HG03025 (cell line): Measurements from ENCODE around the gene PTPRM.

Experiments used
- ATAC-seq: cut with Tn5 transposase; IDR thresholded peaks from one replicate; pipeline ENCODE4 v1.9.1; 2021; ENCODE audit warnings: mild to moderate bottlenecking, moderate library complexity; ENCODE audit not compliant: unreplicated experiment, low FRiP score

The PTPRM gene

DNA sequence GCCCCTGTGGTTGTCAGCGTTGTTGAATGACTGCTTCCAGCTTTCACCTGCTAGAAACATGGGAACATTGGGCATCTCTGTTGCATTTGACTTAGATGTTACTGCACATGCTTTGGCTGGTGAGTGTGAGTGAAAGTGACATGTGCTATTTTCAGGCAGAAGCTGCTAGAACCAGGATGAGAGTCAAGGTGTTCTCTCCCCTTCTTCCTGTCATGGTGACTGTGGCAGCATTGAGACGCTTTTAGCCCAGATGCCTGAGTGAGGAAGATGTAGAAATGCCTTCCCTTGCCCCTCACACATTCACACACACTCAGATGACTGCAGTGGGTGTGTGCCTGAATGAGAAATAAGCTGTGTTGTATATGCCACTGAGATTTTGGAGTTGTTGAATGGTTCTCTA is 220.2 kb downstream of the PTPRM start:
- no peak for ATAC-seq

DNA sequence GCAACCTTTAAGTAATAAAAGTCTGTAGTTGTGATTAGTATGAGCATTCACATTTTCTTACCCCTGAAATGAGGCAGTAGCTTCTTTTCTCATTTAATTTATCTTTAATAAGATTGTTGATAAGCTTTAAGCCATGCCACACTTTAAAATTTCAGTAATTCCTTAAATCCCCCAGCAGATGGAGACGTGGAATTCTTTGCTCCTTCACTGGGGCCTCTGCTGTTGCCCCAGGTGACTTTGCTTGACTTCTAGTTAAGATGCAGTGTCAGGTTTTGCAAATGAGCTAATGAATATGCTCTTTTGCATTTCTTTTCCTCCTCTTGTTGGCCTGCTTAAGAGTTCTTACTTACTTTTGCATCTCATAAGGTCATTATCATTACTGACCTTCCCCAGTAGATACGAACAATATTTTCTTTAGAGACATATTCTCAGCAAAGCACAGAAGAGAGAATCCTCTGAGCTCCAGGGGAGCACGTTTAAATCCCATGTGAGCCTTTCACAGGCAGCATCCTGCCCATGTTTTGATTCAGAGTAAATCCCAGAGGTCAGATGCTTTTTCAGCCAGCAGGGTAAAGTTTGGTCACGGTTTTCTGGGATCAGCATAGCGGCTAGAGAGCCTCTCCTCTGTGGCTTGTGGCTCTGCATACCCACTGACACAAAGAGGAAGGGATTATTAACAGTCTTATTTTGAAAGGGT is 222.9 kb downstream of the PTPRM start:
- ATAC-seq, result no peak

DNA sequence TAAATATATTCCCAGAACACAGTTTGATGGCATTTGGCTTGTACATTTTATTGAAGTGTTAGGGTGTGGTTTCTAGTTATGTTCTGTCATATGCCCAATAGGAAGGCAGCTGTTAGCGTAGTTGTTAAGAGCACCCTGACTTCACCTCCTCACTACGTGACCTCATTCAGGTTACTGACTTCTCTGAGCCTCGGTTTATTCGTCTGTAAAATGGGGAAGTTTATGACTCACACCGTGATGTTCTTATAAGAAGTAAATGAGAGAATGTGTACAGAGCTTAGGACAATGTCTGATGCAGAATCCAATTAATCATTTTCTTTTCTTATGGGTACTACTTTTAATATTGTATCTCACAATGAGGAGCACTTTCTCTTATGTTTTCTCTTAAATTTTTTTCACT is 226.0 kb downstream of the PTPRM start:
- ATAC-seq, result no peak

DNA sequence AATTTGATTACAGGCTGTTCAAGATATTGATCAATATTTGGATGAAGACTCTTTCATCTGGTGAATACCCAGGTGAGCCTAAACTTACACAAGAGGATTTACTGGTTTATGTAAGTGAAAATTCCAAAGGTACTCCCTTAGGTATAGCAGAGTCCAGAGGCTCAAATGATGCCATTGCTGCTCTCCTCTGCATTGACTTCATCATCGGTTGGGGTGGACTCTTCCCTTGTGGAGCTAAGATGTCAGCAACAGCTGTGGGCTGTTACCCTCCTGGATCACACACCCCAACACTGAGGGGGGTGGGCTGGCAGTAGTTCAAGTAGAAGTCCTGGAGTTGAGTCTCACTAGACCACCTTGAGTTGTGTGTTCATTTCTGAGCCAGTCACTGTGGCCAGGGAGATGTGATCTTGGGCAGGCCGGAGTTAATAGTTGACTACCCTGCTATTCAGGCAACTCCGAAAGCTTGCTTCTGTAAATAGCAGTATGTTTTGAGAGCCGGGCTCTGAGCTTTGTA is 236.9 kb downstream of the PTPRM start:
- ATAC-seq, result no peak

DNA sequence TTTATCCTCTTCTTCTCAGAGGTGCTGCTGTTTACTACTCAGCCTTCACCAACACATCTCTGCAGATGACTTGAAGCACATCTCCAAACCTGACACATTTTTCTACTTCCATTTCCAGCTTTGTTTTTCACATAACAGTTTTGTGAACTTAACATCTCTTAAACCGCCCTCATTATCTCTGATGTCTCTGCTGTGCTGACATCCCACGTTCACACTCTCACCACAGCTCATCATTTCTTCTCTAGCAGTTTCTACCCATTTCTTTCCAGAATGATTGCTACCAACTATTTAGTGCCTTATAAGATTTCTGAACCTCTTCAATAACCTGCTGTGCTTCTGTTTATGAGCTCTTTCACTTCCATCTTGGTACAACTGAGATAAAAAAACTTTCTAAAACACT is 238.0 kb downstream of the PTPRM start:
- no peak for ATAC-seq

DNA sequence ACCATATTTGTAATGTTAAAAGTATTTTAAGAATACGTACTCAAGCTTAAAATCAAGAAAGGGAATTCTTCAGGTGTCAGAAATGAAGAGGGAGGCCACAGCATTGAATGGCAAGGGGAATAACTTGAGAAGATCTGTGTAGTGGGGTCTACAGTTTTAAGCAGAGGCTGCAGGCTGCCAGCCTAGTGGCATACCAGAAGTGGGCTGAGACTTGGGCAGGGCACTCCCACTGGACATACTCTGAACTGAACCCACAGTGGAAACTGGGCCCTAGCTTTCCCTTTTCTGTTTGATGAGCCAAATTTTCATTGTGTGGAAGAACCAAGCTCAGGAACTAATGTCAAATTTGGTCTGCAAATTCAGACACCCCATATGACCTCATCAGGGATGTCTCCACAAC is 238.8 kb downstream of the PTPRM start:
- no peak for ATAC-seq

DNA sequence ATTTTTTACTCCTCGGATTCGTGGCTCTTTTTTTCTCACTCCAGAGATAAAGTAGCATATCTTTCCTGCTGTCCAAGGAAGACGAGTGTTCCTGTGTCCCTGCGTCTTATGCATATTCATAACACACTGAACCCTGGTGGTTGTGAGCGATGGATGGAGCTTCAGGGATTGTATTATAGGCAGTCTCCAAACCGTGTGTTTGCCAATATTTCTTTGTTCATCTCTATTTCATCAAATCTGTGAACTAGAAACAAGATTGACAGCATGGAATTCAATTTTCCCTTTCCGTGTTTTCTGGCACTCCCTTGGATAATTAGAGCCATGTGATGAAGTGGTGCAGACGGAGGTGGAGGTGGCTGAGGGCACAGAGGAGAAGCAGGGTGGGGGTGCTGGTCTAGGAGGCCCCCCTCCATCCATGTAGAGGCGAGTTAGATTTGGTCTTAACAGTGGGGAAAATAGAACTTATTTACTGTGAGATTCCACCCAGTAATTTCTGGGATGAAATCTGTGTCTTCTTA is 240.9 kb downstream of the PTPRM start:
- no peak for ATAC-seq

DNA sequence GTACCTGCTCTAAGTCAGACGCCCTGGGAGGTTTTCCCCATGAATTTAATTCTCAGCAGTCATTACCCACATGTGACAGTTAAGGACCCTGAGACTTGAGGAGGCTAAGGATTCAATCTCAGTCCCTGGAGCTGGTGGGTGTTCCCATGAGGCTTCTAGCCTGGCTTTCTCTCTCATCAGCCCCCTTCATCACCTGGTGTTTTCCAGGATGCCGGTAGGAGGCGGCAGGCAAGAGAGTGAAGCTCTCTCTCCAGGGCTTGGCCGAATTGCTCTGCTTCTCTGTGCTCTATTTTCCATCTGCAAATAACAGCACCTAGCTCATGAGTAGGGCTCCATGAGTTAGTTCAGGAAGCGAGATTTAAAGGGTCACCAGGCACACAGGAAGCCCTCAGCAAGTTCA is 241.9 kb downstream of the PTPRM start:
- no peak for ATAC-seq

DNA sequence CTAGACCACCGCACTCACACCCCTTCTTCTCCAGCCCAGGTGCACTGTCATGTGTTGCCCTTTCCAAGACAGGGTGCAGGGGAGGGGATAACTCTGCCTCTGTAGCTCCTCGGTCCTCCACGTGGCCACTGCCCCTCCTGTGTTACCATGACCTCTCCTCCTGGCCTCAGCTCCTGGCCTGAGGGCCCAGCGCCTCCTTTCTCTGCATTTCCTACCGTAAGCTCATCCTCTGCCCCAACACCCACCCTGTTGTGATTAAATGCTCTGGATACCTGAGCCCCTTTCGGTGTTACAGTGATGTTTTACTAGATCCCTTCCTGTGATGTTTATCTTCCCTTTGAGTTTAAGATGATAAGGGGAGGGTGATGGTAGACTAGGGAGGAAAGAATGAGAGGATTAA is 242.3 kb downstream of the PTPRM start:
- ATAC-seq, result no peak

DNA sequence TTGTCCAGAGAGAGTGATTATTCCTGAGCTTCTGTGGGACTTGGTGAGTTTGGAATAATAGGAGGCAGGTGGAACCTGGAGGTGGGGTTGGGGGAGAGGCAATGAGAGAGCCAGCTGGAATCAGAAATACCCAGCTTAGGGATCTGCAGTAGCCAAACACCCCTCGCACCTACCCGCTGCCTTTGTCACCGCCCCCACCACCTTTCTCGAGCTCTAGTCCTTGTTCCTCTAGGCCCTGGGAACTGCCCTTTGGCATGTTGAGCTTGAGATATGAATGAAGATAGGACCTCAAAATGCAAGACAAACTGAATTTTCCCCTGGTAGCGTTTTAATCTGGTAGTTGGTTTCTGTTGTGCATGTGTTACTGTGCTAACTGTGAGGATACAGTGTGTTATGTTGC is 242.9 kb downstream of the PTPRM start:
- no peak for ATAC-seq

DNA sequence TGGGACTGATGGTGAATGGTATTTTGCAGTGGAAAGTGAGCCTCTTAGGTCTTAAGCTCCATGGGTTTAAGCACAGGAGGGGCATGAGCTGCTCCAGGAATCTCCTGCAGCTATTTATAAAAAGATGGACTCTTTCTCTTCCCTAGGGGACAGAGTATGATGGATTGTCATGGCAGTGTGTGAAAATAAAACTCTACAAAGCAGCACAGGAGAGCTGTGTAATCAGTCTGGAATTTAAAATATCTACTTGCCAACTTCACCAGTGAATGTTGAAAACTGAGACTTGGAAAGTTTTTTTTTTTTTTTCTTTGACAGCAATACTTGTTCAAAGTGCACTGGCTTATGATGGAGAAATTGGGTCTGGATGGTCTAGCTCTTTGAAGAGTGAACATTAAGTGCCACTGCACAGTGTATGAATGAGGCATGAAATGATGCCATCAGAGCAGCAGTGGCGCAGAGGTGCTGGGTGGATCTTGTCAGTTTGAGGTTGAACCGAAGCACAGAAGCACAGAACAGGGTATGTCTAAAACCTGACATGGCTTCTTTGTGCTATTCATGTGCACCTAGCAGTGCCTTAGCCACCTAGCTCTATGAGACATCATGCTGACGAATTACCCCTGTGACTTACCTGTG is 245.4 kb downstream of the PTPRM start:
- no peak for ATAC-seq

DNA sequence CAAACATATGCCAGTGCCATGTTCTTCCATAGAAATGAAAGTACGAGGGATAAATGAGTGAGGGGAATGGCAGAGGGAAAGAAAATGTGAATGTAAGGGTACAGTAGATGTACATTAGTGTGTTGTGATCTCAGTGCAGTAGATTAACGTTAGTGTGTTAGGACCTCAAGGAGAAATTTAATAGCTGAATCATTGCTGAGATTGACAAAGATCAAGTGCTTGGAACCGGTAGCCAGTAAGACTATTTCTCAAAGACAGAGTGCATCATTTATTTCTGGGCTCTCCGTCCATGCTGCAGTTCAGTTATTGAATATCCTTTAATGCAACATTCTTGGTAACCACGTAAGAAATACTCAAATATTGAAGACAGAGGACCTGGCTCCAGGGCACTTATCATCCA is 246.0 kb downstream of the PTPRM start:
- no peak for ATAC-seq

DNA sequence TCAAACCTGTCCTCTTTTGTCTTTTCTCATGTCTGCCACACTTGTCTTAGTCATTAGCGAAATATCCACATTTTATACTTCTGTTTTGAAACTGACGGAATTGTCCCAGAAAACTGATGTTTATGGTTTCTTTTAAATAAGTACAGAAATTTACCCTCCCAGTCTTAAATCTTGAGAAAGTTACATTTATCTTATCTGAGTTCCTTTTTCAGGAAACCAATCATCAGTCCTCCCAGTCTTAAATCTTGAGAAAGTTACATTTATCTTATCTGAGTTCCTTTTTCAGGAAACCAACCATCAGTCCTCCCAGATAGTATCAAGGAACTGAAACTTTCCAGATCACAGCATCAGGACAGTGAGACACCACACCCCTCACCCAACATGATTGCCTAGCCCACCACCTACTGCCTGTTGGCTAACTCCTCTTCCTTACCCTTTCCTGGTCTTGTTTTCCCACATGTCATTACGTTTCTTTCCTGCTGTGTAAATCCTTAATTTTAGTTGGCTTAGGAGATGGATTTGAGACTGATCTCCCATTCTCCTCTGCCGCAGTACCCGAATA is 247.7 kb downstream of the PTPRM start:
- no peak for ATAC-seq

DNA sequence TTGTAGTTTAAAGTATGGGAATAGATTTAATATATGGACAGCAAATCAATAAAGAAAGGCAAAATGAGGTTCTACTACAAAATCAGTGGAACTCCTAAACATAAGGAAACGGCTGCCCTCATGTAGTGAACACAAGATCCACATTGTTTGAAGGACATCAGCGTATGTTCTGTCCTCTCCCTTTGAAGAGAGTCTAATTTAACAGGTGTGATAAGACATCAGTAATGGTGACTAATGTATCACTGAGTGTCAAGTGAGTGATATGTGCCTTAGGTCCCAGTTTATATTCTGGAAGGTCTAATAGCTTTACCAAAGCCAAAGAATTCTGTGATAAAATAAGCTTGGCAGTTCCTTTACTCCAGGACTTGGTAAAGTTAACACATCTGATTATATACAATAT is 248.7 kb downstream of the PTPRM start:
- no peak for ATAC-seq

DNA sequence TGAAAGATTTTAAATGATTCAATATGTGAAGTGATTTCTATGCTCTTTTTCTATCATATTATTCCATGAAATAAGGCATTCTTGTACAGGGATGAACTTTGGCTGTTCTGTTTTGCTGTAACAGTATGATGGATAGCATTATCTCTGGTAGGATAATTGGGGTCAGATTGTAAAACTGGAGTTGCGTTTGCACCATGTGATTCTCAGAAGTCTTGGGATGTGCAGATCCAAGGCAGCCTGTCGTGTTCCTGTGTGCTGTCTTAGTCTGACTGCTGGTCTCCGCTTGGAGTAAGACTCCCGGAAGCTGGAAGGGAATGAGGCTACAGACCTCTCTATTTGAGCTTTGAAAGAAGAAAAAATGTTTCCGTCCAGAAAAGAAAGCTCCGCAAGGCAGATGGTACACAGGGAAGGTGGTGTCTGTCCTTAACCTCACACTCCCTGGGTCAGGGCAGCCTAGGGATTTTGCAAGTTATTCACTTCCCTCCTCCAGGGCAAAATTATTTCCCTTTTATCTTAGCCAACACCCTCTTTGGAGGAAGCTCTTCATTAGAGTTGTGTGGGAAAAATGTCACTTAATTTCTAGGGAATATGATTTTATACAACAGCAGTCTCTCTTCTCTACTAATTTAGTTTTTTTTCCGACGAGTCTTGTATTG is 250.6 kb downstream of the PTPRM start:
- no peak for ATAC-seq

DNA sequence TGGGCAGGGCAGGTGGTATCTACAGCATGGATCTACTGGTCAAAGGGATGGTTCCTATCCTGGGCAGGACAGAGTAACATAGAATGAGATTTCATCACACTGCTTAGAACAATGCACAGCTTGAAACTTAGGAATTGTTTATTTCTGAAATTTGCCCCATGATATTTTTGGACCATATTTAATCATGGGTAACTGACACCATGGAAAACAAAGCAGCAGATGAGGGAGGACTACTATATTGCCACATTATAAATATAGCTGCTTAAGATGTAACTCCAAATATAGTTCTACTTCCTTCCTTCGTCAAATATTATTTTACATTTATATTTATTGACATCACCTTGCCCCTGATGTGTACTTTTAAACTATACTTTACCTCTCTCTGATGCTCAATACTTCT is 254.7 kb downstream of the PTPRM start:
- no peak for ATAC-seq

DNA sequence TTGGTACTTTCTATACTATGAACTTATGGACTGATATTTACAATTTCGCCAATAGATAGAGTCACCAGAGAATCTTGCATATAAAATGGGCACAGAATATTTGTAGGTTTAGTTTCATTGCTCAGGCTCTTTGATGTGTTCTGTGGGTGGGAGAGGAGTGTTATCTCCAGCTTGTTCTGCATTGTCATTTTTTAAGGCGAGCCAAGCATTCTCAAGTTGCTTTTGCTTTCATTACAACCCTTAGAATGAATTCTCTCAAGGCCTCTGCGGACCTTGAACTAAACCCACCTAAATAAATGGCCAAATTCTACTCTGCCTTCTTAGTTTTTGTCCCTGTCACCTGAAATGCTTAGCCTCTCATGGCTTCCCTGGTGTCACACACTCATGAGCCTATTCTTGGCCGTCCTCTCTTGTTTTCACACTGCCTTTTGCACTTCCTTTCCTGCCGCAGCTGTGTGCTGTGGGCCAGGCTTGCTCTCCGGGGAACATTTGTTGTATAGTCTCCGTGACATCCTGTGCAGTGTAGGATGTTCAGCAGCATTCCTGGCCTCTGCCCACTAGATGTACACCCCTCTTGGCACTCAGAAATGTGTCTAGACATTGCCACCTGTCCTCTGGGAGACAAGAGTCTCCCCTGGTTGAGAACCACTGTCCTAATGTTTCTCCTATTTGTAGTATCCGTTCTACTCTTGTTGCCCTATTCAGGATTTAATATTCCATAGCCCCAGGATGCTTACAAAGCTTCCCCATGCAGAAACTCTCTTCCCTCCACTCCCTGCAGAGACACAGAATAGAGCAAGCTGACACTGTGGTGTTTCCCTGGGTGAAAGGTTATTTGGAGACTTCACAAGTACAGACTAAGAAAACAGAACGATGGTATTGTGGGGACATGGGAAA is 255.6 kb downstream of the PTPRM start:
- no peak for ATAC-seq

DNA sequence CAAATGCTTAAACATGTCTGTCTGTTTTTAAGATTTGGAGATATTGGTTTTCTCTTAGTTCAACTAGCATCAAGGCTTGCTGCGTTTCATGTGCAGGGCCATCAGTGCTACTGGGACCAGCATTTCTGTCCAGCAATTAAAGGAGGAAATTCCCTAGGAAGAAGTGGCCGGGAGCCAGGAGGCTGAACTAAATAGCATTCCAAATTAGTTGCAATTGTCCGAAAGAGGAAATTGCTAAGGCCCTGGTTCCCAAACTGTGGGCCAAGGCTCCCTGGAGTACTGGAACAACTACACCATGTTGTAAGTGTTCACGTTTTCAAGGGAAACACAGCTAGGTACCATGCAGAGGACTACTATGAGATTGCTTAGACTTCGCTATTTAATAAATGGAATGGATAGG is 257.9 kb downstream of the PTPRM start:
- no peak for ATAC-seq

DNA sequence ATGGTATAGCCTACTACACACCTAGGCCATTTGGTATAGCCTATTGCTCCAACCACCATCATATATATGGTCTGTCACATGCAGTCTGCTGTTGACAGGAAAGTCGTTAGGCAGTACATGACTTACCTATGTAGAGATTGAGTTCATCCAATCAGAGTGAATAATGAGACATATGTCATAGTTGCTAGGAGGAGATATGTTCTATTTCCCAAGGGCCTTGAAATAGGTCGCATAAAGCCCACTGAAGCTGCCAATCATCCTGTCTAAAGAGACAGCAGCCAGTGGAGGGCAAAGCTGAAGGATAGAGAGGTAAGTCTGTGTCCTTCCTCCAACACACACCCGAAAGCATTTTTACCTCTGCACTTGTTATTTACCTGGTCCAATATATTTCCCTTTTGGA is 263.4 kb downstream of the PTPRM start:
- no peak for ATAC-seq

DNA sequence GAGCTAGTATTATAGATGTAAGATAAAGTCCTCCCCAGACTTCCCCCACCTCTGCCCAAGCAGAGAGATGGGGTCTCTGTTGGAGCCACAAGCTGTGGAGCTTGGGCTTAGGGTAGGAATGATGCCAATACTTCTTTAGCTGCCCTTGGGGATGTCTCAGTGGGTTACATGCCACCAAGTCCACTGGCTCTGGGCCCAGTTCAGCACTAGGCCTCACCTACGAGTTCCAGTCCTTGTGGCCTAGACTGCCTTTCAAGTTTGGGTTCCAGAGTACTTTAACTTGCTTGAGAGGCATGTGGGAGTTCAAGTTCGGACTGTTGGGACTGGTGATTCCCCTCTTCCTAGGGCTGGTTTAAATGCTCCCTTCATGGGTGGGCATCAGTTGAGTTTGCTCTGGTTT is 272.4 kb downstream of the PTPRM start:
- ATAC-seq, result no peak
